Endothelial cell of umbilical vein (primary cell): ENCODE results near the gene PIK3R2.

ENCODE experiments used
- CTCF ChIP-seq, 2 donors: IDR thresholded peaks; 1 replicate in 1 of 2; 2 replicates in 1 of 2; pipeline ENCODE4 v1.5.1; 2011; ENCODE audit warnings: low read length in 2 of 2, mild to moderate bottlenecking in 2 of 2, moderate library complexity in 2 of 2, control low read depth in 1 of 2, inconsistent platforms in 1 of 2, low read depth in 1 of 2; ENCODE audit not compliant: insufficient read depth in 1 of 2; ENCODE audit errors: extremely low read depth in 1 of 2
- EZH2 ChIP-seq: IDR thresholded peaks from 2 replicates; pipeline ENCODE4 v1.6.1; 2012; ENCODE audit warnings: borderline replicate concordance, low read depth, mild to moderate bottlenecking, moderate library complexity, low read length, inconsistent platforms; ENCODE audit not compliant: severe bottlenecking
- GATA2 ChIP-seq: IDR thresholded peaks from 2 replicates; pipeline ENCODE4 v1.7.0; 2011; ENCODE audit warnings: low read depth, mild to moderate bottlenecking, moderate library complexity, mixed read lengths, low read length; ENCODE audit not compliant: insufficient read length, insufficient read depth
- JUN ChIP-seq: IDR thresholded peaks from 2 replicates; pipeline ENCODE4 v1.6.1; 2011; ENCODE audit warnings: borderline replicate concordance, low read depth; ENCODE audit not compliant: insufficient read length, insufficient read depth
- MAX ChIP-seq: IDR thresholded peaks from 2 replicates; pipeline ENCODE4 v1.6.1; 2011; ENCODE audit not compliant: insufficient read depth, insufficient read length
- POLR2A ChIP-seq: IDR thresholded peaks from 2 replicates; pipeline ENCODE4 v1.6.1; 2012; ENCODE audit warnings: low read depth, mild to moderate bottlenecking, control low read depth, low read length
- POLR2AphosphoS5 ChIP-seq: IDR thresholded peaks from 2 replicates; pipeline ENCODE4 v1.6.1; 2012; ENCODE audit warnings: low read depth, mild to moderate bottlenecking, control low read depth, low read length, moderate library complexity; ENCODE audit not compliant: insufficient read depth

GRCh38 chr19:18167975-18168645 is 15.1 kb downstream of the PIK3R2 start:
- TF ChIP-seq POLR2AphosphoS5 (no peak), EZH2 (no peak), CTCF (IDR thresholded peaks at IDR 0.05; ENCODE audit: extremely low read depth in 1 of 2, insufficient read depth in 1 of 2, low read depth in 1 of 2, low read length in 2 of 2) (peak; percentile 63 to 84), JUN (no peak), POLR2A (no peak), MAX (no peak), GATA2 (no peak)
